Central memory CD4-positive, alpha-beta T cell (primary cell): ENCODE measurements around the gene PCAT7.
A peak's percentile ranks its signal among the peaks of the same experiment; 100 is the strongest.
"Not testable (repeated sequence)": the region's sequence is repeated elsewhere in the genome, so short reads cannot be mapped to it uniquely, and the experiment has no call there.

Experiments
- DNase-seq: peaks from one replicate; pipeline ENCODE4 v3.0.0; 2022

The PCAT7 gene

GRCh38 chr9:94564279-94564678 is 9.4 kb downstream of the PCAT7 start:
- DNase-seq = not testable (repeated sequence)

DNA sequence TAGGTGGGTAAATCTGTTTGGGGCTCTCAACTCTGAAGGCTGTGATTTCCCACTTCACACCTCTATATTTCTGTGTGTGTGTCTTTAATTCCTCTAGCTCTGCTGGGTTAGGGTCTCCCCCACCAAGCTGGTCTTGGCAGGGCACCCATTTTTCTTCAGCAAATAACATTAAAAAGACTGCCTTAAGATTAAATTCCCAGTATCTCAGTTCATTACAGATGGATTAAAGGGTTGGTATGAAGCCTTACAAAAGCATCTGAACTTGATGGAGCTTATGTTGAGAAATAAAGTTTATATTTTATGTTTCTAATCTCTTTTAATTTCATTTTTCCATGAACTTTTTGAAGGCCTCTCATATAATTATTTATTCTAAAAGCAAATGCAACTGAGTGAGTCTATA is 11.7 kb downstream of the PCAT7 start:
- DNase-seq = no peak

DNA sequence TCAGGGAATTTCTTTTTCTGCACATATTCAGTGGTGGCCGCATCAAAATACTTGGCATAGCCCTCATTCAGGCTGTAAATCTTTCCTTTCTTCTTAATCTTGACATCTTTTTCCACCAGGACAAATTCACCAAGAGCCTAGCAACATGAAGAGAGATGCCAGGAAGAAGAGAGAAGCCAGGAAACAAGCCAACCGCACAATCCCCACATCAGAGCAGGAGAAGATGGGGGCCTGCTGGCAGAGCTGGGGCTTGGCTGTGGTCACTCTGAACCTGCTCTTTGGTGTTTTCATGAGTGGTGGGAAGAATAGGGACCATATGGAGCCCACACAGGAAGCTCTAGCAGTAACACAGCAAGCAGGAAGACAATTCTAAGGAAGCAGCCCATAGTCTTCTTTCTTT is 12.4 kb downstream of the PCAT7 start:
- no peak for DNase-seq

DNA sequence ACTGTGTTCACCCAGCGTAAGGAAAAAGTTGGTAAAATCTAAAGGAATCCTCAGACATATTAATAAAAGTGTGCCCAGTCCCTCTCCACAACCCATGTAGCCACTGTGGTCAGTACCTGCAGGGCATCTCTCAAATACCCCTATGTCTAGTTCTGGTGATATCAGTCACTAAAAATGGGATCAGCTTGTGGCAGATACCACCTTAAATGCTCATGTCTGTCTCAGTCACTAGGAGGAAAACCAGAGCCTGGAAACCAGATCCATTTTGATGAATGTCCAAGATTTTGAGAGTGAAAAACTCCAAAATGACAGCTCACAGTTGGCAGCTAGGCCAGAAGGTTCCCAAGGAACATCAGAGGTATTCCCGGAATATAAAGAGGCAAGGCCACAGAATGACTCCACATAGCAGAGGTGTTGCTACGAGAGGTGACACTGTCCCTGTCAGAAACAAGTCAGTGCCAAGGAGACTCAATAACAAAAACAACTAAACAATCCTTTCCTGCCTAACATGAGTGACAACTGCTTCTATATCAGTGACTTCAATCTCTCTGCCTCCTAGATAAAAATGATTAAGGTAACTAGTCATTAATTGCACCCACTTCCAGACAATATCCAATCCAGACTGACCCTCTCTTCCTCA is 13.5 kb downstream of the PCAT7 start:
- DNase-seq = no peak

GRCh38 chr9:94568972-94569712 is 14.3 kb downstream of the PCAT7 start:
- DNase-seq = no peak

DNA sequence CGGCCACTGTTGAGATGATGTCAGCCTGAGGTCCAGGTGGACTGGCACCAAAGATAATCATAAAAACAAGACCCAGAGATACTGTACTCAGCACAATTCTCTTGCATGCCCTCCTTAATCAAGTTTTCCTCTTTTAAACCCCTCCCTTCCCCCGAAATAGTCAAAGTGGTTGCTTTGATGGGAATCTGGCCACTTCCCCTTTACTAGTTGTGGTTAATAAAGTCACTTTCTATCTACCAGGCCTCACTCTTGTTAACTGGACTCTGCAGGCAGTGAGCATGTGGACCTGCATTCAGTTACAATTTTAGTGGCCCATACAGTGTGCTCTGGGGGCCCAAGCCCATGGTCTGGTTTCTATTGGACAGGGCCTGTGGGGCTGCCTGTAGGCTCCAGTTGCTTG is 21.2 kb downstream of the PCAT7 start:
- DNase-seq = no peak

DNA sequence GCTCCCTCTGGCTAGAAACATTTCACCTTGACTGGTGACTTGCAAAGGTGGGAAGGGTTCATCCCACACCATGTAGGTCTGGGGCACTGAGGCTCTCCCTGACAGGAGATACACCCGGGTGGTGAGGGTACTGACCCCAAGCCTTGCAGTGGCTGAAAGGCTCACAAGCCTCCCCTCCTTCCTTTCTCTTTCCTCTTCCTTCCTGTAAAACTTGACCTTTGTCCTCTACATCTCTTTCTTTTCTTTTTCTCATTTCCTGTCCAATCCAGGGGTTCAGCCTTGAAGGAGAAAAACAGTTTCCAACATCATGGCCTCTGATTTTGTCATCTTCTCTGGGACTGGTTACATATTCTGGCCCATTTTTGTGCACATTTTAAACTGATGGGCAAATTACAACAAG is 22.2 kb downstream of the PCAT7 start:
- DNase-seq = no peak

- DNase-seq = no peak
Observed at GRCh38 chr9:94577571-94577970, 22.7 kb downstream of the PCAT7 start.

- no peak for DNase-seq
Observed at GRCh38 chr9:94581728-94582127, 26.8 kb downstream of the PCAT7 start.

DNA sequence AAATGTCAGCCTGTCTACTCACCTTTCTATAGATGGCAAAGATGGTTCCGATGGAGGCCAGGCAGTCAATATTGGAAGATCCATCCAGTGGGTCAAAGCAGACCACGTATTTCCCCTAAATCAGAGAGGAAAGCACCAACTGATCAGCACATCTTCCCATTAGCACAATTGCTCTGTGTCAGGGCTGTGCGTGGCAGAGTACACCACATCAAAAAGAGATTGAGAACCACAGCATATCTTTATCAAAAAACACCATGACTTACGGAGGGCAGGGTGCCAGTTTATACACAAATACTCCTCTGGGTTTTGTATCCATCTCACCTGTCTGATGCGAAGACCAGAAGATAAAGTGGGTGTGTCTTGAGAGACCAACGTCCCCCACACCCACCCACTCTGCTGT is 29.7 kb downstream of the PCAT7 start:
- DNase-seq = peak; percentile 6

- no peak for DNase-seq
Observed at GRCh38 chr9:94586316-94586715, 31.4 kb downstream of the PCAT7 start.

DNA sequence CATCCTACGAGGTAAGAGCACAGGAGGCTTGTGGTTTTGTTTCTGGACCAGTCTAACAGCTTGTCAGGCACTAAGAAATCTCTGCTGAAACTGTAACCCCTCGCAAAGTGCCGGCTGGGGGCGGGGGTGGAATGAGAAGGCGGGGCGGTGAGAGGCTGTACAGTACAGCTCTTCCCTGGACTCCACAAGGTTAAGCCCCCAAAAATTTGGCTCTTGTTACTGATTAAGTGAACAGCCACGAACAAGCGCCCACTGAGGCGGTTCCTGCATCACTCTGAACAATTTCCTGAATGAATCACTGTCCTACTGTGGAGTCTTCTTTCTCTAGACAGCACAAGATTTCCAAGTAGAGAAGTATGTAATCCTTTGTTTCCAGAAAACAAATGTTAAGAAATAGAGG is 31.9 kb downstream of the PCAT7 start:
- no peak for DNase-seq

DNA sequence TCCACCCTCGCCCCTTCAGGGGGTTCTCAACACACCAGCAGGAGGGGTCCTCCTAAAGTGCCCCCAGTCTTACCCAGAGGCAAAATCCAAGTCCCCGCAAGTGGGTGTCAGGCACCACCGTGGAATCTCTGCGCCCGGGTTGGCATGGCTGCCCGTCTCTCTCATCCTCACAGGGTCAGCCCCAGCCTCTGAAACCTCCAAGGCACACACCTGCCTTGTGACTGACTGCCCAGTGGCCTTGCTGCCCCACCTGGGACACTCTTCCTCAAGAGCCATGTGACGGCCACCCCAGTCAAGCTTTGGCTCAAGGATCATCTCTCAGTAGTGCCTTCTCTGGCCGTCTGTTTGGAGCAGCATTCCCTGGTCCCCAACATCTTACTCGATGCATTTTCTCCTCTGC is 33.8 kb downstream of the PCAT7 start:
- DNase-seq = no peak

DNA sequence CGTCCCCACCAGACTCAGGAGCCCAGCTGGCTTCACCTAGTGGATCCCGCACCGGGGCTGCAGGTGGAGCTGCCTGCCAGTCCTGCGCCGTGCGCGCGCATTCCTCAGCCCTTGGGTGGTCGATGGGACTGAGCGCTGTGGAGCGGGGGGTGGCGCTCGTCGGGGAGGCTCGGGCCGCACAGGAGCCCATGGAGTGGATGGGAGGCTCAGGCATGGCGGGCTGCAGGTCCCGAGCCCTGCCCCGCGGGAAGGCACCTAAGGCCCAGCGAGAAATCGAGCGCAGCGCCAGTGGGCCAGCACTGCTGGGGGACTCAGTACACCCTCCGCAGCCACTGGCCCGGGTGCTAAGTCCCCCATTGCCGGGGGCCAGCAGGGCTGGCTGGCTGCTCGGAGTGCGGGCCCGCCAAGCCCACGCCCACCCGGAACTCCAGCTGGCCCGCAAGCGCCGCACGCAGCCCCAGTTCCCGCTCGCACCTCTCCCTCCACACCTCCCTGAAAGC is 36.2 kb downstream of the PCAT7 start:
- DNase-seq = not testable (repeated sequence)

- no peak for DNase-seq
Observed at GRCh38 chr9:94591876-94592275, 37.0 kb downstream of the PCAT7 start.

- DNase-seq = not testable (repeated sequence)
Observed at GRCh38 chr9:94592683-94593082, 37.8 kb downstream of the PCAT7 start.

DNA sequence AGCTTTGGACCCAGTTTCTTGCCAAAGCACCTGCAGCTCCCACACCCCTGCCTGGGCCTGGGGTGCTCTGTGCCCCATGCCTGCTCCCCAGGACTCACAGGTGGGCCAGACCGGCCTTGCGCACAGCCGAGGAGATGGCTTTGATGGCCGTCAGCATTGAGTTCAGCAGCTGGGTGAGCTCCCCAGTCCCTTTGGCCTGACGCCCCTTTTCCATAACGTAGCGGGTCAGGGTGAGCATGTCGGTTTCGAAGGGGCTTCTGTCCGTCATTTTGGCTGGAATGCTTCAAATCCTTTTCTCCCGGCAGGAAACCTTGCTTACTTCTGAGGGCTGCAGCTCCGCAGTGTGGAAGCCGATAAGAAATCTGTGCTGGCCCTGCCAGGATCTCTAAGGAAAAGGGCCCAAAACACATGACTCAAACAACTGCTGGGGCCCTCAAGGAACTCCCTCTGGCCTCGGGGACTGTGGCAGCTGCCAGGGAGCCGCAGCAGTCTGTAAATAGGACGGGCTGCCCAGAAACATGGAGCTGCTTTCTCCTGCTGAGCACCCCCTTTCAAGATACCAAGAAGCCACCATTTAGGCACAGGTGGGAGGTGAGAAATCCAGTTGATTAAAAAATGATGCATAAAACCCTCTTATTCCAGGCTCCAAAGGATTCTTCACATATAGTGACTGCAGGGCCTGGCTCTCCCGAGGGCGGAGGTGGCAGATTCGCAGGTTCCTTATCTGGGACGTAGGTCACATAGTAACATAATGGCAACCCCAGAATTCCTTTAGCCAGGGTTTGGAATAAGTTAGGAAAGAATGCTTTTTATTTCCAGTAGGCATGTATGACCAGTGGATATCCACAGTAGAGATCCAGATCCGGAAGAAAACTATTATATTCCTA is 38.8 kb downstream of the PCAT7 start, which contains the start of gene FBP2:
Gene FBP2, minus strand, starts transcription at position 366 of the 887 bp plus-strand sequence. Its CDS starts 98 bp downstream, at position 268.
- no peak for DNase-seq

DNA sequence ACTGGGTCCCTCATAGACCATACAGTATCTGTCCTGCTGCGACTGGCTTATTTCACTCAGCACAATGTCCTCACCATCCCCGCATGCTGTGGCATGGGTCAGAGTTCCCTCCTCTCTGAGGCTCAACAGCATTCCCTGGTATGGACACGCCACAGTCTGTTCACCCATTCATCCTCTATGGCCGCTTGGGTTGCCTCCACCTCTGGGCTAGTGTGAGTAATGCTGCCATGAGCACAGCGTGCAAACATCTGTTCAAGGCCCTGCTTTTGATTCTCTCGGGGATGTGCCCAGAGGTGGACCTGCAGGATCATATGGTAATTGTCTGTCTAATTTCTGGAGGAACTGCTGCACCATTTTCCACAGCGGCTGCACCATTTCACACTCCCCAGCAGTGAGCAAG is 44.2 kb downstream of the PCAT7 start:
- no peak for DNase-seq

DNA sequence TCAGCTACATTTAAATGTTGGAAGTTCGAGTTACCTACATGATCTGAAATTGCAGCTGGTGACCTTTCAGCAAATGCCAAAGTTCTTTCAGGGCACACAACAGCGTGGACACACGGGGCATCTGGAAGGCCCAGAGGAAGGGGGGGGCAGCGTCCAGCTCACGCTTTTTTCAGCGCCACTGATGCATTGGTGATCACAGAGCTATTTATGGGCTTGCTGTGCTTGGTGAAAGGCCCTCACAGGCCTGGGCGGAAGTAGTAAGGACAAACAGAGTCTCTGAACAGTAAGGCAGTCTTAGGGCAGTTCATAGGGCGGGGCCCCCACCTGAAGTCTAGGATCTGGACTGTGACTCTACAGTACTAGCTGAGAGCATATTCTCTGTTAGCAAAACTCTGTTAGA is 45.4 kb downstream of the PCAT7 start:
- DNase-seq = no peak

DNA sequence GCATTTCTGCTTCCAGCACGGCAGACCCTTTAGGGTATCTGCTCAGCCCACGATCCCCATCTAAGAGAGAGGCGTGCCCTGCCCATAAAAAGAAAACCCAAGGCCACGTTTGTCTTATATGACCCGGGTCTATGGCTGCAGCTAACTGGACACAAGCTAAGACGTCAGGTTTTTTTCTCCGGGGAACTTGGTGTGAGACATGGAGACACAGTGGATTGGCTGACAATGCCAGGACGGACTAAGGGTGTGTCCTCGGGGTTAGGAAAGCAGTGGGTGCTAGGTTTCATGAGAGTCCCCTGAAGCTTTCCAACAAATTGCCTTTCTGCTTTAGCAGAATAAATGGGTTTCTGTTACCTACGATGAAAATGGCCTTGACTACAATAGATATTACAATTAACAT is 45.8 kb downstream of the PCAT7 start:
- no peak for DNase-seq

- DNase-seq = no peak
Observed at GRCh38 chr9:94602666-94603065, 47.8 kb downstream of the PCAT7 start.

DNA sequence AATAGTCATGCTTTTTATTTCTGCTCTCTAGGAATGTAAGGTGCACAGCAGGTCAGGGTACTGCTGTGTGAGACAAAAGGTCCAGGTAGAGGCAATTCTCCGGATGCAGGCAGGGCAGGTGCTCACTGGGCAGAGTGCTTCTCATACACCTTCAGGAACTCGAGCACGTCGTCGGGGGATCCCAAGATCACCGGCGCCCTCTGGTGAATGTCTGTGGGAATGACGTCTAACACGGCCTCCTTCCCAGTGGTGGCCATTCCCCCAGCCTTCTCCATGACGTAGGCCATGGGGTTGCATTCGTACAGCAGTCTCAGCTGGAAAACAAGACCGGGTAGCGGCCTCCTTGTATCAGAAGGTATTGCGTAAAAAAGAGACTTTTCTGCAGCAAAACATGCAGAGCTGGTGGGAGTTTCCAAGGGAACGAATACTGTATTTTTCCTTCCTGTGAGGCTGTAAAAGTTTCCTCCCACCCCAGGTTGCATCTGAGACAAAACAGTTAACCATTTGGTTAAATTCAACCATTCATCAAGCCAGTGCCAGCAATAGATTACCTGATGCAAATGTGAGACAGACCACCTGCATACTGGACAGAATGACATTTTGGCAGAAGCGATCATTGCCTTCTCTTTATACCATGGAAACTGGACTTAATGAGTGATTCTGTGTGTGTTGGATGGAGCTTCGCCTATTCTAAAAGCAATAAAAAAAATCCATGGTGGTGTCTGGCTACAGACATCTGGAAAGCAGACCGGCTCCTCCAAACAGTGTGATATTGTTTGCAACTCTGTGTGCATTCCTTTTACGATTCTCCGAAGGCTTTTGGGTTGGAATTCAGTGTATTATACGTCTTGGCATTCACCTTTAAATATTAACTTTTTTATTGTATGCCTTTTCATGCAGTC is 48.6 kb downstream of the PCAT7 start:
- DNase-seq = peak; percentile 33
